ENCODE results near the gene SMAD7.

GRCh38 chr18:48943333-48943732, 7.4 kb downstream of the SMAD7 start:
- no peak for TF ChIP-seq CTCF (conservative IDR thresholded peaks at IDR 0.05; ENCODE audit: low read depth, low read length)
- TF ChIP-seq EZH2 (IDR thresholded peaks at IDR 0.05; ENCODE audit: borderline replicate concordance, low read depth, low read length, poor library complexity, severe bottlenecking) = no peak

Data from A673 (cell line).